HT1080 (cell line): ENCODE data around the gene ORM2. TPM values are rescaled to one million over a fixed set of nuclear protein-coding genes. Genes with fewer than 3 reads are reported as not detected.

Experiments used
- DNase-seq: peaks from one replicate; pipeline ENCODE4 v3.0.0-alpha.2; 2015; ENCODE audit warnings: low read depth
- total RNA-seq: library from RNA; depleted of rRNA; stranded (reverse); fragments of >200 nt; shearing (Covaris generic); gene quantifications from 2 replicates; pipeline ENCODE4 v1.2.3, GENCODE V29; 2014

Gene ORM2
- total RNA-seq, 1 experiment from 2014 or later, result not detected

GRCh38 chr9:114348261-114348905 lies 18.7 kb downstream of the ORM2 start:
- DNase-seq, result no peak

- DNase-seq, result peak; percentile 99
Measured at GRCh38 chr9:114348906-114349482, 19.3 kb downstream of the ORM2 start.

GRCh38 chr9:114349713-114350480 lies 20.2 kb downstream of the ORM2 start:
- no peak for DNase-seq

- no peak for DNase-seq
Measured at GRCh38 chr9:114350636-114351401, 21.1 kb downstream of the ORM2 start.

GRCh38 chr9:114351932-114352331 lies 22.3 kb downstream of the ORM2 start:
- DNase-seq, result no peak

GRCh38 chr9:114355821-114356220 lies 26.2 kb downstream of the ORM2 start:
- DNase-seq, result no peak

- no peak for DNase-seq
Measured at GRCh38 chr9:114356792-114357191, 27.1 kb downstream of the ORM2 start.

GRCh38 chr9:114357360-114357759 lies 27.7 kb downstream of the ORM2 start:
- no peak for DNase-seq

GRCh38 chr9:114357911-114358328 lies 28.3 kb downstream of the ORM2 start:
- DNase-seq, result no peak

GRCh38 chr9:114359801-114360200 lies 30.1 kb downstream of the ORM2 start:
- no peak for DNase-seq

GRCh38 chr9:114361542-114361941 lies 31.9 kb downstream of the ORM2 start:
- no peak for DNase-seq

- no peak for DNase-seq
Measured at GRCh38 chr9:114362394-114362793, 32.7 kb downstream of the ORM2 start.

GRCh38 chr9:114363424-114363823 lies 33.8 kb downstream of the ORM2 start:
- DNase-seq, result no peak

- peak; percentile 66 for DNase-seq
Measured at GRCh38 chr9:114364134-114365041, 34.7 kb downstream of the ORM2 start.

GRCh38 chr9:114365194-114365593 lies 35.5 kb downstream of the ORM2 start:
- DNase-seq, result no peak

GRCh38 chr9:114366334-114367128 lies 36.9 kb downstream of the ORM2 start:
- peak; percentile 88 for DNase-seq

GRCh38 chr9:114367366-114367765 lies 37.7 kb downstream of the ORM2 start:
- no peak for DNase-seq

- no peak for DNase-seq
Measured at GRCh38 chr9:114367772-114368569, 38.3 kb downstream of the ORM2 start.
